Activated CD8-positive, alpha-beta memory T cell treated with anti-CD3 and anti-CD28 coated beads for 36 hours (primary cell): ENCODE results near the gene OBSCN. TPM values are rescaled to one million over a fixed set of nuclear protein-coding genes. Genes with fewer than 3 reads are reported as not detected.

ENCODE experiments used
- CTCF ChIA-PET: fragments of 350-600 bp; sonication (Branson Sonifier 250); formaldehyde crosslinking; loops from one replicate; lab custom pipeline; 2021; ENCODE audit warnings: antibody characterized with exemption; lab: Charles Lee
- POLR2A ChIA-PET: fragments of 350-600 bp; sonication (Branson Sonifier 250); formaldehyde crosslinking; loops from one replicate; lab custom pipeline; 2021; ENCODE audit warnings: antibody characterized with exemption; lab: Charles Lee
- total RNA-seq, 2 experiments: library from RNA; stranded (reverse); gene quantifications; one replicate each; pipeline ENCODE4 v1.2.3, GENCODE V29; 2021

OBSCN gene
- total RNA-seq, 2 experiments from 2014 or later = 8.3 to 10.1 TPM

GRCh38 chr1:228210076-228210651, 2.3 kb downstream of the OBSCN start:
- CTCF ChIA-PET = no interaction called here

GRCh38 chr1:228210712-228211530, 3.1 kb downstream of the OBSCN start:
- POLR2A ChIA-PET = no interaction called here
- CTCF ChIA-PET = no interaction called here

More at GRCh38 chr1:228210076-228210651, 2.3 kb downstream of the OBSCN start:
- POLR2A ChIA-PET = no interaction called here

- ChIA-PET CTCF (no interaction called here), POLR2A (no interaction called here)
These were observed 3.9 kb downstream of the OBSCN start for GRCh38 chr1:228211531-228212414.

- CTCF ChIA-PET = interaction anchor here (2.5 kb wide), 1 partner anchor 81 kb away, joined by 9 read pairs; no protein-coding TSS in a partner anchor
These were observed 4.6 kb downstream of the OBSCN start for GRCh38 chr1:228212415-228212965.

DNA sequence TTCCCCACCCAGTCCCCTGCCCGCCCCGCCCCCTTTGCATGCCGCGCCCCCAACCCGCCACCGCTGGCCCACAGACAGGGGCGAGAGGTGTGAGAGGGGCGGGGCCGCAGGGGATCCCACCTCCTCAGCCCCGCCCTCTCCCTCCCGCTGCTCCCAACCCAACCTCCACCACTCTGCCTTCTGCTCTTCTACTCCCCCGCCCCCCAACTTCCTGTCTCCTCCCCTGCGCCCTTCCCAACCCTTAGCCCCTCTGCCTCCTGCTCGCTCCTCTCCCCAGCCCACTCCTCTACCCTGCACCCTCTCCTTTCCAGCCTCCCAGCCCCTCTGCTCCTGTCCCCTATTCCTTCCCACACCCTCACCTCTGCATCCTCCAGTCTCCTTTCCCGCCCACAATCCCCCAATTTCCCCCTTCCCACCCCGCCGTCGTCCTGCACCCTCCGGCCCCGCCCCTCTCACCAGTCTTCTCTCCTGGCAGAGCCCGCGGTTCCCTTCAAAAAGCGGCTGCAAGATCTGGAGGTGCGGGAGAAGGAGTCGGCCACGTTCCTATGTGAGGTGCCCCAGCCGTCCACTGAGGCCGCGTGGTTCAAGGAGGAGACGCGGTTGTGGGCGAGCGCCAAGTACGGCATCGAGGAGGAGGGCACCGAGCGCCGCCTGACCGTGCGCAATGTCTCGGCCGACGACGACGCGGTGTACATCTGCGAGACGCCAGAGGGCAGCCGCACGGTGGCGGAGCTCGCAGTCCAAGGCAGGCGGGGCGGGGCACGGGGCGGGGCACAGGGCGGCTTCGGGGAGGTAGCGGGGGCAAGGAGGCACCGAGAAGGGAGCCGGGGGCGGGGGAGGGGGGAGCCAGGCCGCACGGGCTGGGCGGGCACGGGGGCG, 5.4 kb downstream of the OBSCN start:
- ChIA-PET POLR2A (interaction anchor here (0.6 to 1.6 kb wide), 4 partner anchors 27 to 131 kb away, joined by 3 to 7 read pairs (median 4); partner anchors contain the start of gene GUK1), CTCF (interaction anchor here (0.9 to 2.5 kb wide), 9 partner anchors 9 to 288 kb away, joined by 3 to 11 read pairs (median 3); partner anchors contain the start of genes GUK1 and IBA57)

More at GRCh38 chr1:228212415-228212965, 4.6 kb downstream of the OBSCN start:
- POLR2A ChIA-PET = no interaction called here

DNA sequence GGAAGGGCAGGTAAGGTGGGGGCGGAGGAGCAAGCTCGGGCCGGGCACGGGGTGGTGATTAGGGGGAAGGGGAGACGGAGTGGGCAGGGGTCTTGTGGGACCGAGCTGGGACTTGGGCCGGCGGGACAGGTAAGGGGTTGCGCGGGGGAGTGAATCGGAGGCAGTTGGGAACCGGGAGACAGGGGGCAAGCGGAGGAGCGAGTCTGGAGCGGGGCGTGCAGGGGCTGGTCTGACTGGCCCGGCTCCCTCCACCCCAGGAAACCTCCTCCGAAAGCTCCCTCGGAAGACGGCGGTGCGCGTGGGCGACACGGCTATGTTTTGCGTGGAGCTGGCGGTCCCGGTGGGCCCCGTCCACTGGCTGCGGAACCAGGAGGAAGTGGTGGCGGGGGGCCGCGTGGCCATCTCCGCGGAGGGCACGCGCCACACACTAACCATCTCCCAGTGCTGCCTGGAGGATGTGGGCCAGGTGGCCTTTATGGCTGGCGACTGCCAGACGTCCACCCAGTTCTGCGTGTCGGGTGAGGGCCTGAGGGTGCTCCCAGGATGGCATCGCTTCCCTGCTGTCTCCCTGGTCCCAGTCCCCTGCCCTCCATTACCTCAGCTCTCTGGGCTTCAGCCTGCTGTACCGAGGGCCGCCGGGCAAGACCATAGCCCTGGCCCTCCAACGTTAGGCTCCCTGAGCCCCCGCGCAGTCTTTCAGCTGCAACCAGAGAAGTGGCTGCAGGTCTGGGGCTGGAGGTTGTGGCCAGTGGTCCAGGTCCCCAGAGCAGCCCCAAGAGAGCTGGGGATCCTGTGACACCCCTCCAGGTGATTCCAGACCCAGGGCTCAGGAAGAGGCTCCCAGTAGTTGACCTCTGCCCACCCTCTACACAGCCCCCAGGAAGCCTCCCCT, 6.3 kb downstream of the OBSCN start:
- POLR2A ChIA-PET = interaction anchor here (0.6 to 1.6 kb wide), 5 partner anchors 49 to 1815 kb away, joined by 3 to 8 read pairs (median 4); partner anchors contain the start of genes GUK1 and IBA57
- CTCF ChIA-PET = interaction anchor here (0.8 to 2.5 kb wide), 10 partner anchors 8 to 287 kb away, joined by 3 to 11 read pairs (median 3); partner anchors contain the start of genes GUK1, IBA57 and TRIM11

DNA sequence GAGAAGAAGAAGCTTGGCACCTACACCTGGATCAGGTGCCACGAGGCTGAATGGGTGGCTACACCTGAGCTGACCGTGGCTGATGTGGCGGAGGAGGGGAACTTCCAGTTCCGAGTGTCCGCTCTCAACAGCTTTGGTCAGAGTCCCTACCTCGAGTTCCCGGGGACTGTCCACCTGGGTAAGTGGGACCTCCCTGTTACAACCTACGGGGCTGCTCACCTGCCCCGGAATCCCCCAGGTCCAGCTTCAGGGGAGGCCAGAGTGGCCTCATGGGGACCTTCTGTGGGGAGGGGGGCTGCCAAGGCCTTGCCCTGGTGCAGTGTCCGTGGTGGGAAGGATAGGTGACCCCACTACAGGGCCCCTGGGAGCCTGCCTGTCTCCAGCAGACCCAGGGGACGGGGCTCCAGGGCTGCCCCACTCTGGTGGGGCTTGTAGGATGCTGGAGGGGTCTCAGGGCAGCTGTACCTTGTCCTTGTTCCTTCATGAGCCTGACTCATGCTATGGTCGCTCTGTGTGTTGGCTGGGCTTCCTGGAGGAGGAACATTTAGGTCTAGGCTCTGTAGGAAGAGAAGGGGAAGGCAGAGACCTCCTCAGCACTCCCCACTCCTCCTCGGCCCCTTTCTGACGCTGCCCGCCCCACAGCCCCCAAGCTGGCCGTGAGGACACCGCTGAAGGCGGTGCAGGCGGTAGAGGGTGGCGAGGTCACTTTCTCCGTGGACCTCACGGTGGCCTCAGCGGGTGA, 7.2 kb downstream of the OBSCN start:
- CTCF ChIA-PET = interaction anchor here (0.8 to 2.5 kb wide), 3 partner anchors 49 to 192 kb away, joined by 5 to 11 read pairs (median 9); partner anchors contain the start of genes IBA57 and TRIM11
- POLR2A ChIA-PET = interaction anchor here (0.6 to 1.6 kb wide), 3 partner anchors 50 to 1816 kb away, joined by 3 to 8 read pairs (median 7); partner anchors contain the start of gene IBA57

DNA sequence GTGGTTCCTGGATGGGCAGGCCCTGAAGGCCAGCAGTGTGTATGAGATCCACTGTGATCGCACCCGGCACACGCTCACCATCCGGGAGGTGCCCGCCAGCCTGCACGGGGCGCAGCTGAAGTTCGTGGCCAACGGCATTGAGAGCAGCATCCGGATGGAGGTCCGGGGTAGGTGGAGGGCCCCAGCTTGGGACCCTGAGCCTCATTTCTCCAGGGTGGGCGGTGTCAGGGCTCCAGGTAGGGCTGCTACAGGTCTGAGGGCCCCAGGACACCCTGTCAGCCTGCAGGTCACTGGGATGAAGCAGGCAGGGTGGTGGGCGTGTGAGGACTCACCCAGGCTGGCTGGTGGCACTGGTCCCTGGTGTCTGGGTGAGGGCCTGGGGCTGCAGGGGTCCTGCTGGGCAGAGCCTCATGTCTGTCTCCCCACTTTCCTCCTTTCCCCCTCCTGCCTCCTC, 7.8 kb downstream of the OBSCN start:
- CTCF ChIA-PET = interaction anchor here (2.2 kb wide), 1 partner anchor 50 kb away, joined by 11 read pairs; the partner anchor contains the start of gene IBA57
- POLR2A ChIA-PET = no interaction called here

DNA sequence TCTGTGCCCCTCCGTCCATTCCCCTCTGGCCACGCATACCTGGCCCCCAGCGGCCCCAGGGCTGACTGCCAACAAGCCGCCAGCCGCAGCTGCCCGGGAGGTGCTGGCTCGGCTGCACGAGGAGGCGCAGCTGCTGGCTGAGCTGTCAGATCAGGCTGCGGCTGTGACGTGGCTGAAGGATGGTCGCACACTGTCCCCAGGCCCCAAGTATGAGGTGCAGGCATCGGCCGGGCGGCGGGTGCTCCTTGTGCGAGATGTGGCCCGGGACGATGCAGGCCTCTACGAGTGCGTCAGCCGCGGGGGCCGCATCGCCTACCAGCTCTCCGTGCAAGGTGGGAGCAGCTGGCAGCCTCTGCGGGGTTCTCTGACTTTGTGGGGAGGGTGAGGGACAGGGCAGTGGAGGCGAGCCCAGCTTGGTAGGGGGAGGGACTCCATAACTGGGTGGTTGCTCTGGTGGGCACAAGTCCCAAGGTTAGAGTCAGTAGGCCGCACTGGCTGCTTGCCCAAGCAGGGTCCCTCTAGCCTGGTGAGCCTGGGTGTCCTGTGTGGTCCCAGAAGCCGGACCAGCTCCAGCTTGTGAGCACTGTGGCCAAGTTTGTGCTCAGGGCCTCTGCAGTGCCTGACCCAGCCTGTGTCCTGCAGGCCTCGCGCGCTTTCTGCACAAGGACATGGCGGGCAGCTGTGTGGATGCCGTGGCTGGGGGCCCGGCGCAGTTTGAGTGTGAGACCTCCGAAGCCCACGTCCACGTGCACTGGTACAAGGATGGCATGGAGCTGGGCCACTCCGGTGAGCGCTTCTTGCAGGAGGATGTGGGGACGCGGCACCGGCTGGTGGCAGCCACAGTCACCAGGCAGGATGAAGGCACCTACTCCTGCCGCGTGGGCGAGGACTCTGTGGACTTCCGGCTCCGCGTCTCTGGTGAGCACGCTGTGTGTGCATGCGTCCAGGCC, 8.8 kb downstream of the OBSCN start:
- POLR2A ChIA-PET = no interaction called here
- CTCF ChIA-PET = no interaction called here

GRCh38 chr1:228217551-228218344, 9.9 kb downstream of the OBSCN start:
- CTCF ChIA-PET = no interaction called here
- POLR2A ChIA-PET = no interaction called here

DNA sequence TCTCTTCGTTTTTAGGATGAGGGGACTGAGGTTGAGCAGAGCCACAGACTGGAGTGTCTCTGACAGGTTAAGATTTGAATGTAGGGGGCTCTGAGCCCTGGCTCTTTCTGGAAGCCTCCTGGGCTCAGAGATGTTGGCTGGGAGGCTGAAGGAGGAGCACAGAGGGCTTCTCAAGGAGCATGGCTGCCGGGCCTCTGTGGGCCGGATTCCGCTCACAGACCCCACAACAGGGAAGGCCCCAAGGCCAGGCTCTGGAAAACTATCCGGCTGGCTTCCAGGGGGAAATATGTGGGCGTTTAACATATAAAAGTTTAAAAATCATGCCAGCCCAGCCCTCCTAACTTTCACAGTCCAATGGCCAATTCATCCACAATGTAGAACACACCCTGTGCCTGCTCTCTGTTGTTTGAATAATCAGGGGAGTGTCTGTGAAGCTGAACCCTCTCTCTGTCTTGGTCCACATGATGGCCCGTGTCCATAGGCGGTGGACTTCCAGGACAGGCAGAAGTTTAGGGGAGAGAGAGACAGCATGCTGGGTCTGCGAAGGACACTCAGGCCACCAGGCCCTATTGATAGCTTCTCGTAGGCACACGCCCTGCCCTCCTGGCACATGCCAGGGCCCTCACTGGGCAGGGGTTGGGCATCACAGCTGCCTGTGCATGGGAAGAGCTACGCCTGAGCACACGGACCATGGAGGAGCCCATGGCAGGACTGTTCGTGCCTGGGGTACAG, 10.8 kb downstream of the OBSCN start:
- POLR2A ChIA-PET = no interaction called here
- CTCF ChIA-PET = no interaction called here

- CTCF ChIA-PET = no interaction called here
- POLR2A ChIA-PET = no interaction called here
These were observed 11.6 kb downstream of the OBSCN start for GRCh38 chr1:228219245-228219961.
